CD4-positive, CD25-positive, alpha-beta regulatory T cell (primary cell): Measurements from ENCODE around the gene ATG4D. TPM values are rescaled to one million over a fixed set of nuclear protein-coding genes. Genes with fewer than 3 reads are reported as not detected.

Experiments
- ATAC-seq, 2 donors: fragments of 150-1000 bp; cut with Tn5 transposase; one replicate each; pipeline ENCODE4 v1.10.0; 2021; ENCODE audit warnings: low read depth in 2 of 2, moderate number of reproducible peaks in 2 of 2, moderate library complexity in 1 of 2
- DNase-seq, 3 donors: peaks; one replicate each; pipeline versions ENCODE4 v3.0.0 to v3.0.0-alpha.2; 2012 to 2022; ENCODE audit warnings: mixed read lengths in 1 of 3
- H3K27ac ChIP-seq: one replicate; pipeline ENCODE4 v1.7.0; 2013; ENCODE audit warnings: mild to moderate bottlenecking, low read length; ENCODE audit not compliant: insufficient read depth, poor library complexity, severe bottlenecking
- H3K27me3 ChIP-seq: one replicate; pipeline ENCODE4 v1.7.0; 2013; ENCODE audit warnings: low read length; ENCODE audit not compliant: control insufficient read depth, insufficient read depth
- H3K36me3 ChIP-seq: one replicate; pipeline ENCODE4 v1.7.0; 2013; ENCODE audit warnings: mild to moderate bottlenecking, low read length, moderate library complexity; ENCODE audit not compliant: control insufficient read depth, insufficient read depth
- H3K4me1 ChIP-seq: 2 replicates; pipeline ENCODE4 v1.7.0; 2013; ENCODE audit warnings: mild to moderate bottlenecking, low read length; ENCODE audit not compliant: insufficient read depth, control insufficient read depth, poor library complexity, severe bottlenecking
- H3K4me3 ChIP-seq: one replicate; pipeline ENCODE4 v1.7.0; 2013; ENCODE audit warnings: low read depth, mild to moderate bottlenecking, low read length, moderate library complexity
- H3K9me3 ChIP-seq, 2 experiments: 1 replicate in 1 of 2; 2 replicates in 1 of 2; pipeline ENCODE4 v1.7.0; 2013; ENCODE audit warnings: low read length in 2 of 2, mild to moderate bottlenecking in 1 of 2, moderate library complexity in 1 of 2; ENCODE audit not compliant: control insufficient read depth in 2 of 2
- H3K27ac Mint-ChIP-seq, 3 donors: one replicate each; pipeline ENCODE4 v1.8.0; 2020 to 2022; ENCODE audit warnings: mild to moderate bottlenecking in 3 of 3, mixed read lengths in 3 of 3, moderate library complexity in 2 of 3
- H3K27me3 Mint-ChIP-seq: one replicate; pipeline ENCODE4 v1.8.0; 2022; ENCODE audit warnings: mild to moderate bottlenecking, mixed read lengths
- H3K36me3 Mint-ChIP-seq: one replicate; pipeline ENCODE4 v1.8.0; 2020; ENCODE audit warnings: mixed read lengths
- H3K4me1 Mint-ChIP-seq, 4 donors: one replicate each; pipeline ENCODE4 v1.8.0; 2020 to 2022; ENCODE audit warnings: mixed read lengths in 4 of 4, mild to moderate bottlenecking in 1 of 4
- H3K4me3 Mint-ChIP-seq, 4 donors: one replicate each; pipeline ENCODE4 v1.8.0; 2020 to 2022; ENCODE audit warnings: mild to moderate bottlenecking in 4 of 4, mixed read lengths in 4 of 4, moderate library complexity in 3 of 4
- H3K9me3 Mint-ChIP-seq, 7 donors: one replicate each; pipeline ENCODE4 v1.8.0; 2020 to 2022; ENCODE audit warnings: mixed read lengths in 7 of 7, mild to moderate bottlenecking in 3 of 7, moderate library complexity in 2 of 7
- polyA plus RNA-seq, 4 donors: library from polyadenylated mRNA; unstranded; fragments of 300-500 nt; fragmentation: Illumina TruSeq; gene quantifications; one replicate each; pipeline ENCODE4 v1.2.3, GENCODE V29; 2021
- total RNA-seq: library from RNA; stranded (reverse); gene quantifications from one replicate; pipeline ENCODE4 v1.2.3, GENCODE V29; 2022

The ATG4D gene
- total and polyA plus RNA-seq, 5 donors from 2014 or later = 14.0 to 62.4 (median 15.0) TPM

GRCh38 chr19:10586396-10586795 lies 42.7 kb downstream of the ATG4D start:
- H3K27me3 ChIP-seq = peaks cover 5% of the 10 kb centered on the region
- no peaks in the 10 kb centered on the region for H3K36me3 ChIP-seq
- ATAC-seq (no peak), DNase-seq (no peak)
- H3K4me3 Mint-ChIP-seq = no peak overlapping the region
- H3K9me3 Mint-ChIP-seq = peaks cover 0 to 2% (median 0%) of the 10 kb centered on the region in 7 donors
- H3K9me3 ChIP-seq = no peaks in the 10 kb centered on the region
- no peak overlapping the region for H3K4me3 ChIP-seq
- peaks cover 10% of the 10 kb centered on the region for H3K27me3 Mint-ChIP-seq
- H3K36me3 Mint-ChIP-seq = no peaks in the 10 kb centered on the region
- no peak overlapping the region for H3K27ac Mint-ChIP-seq
- no peak overlapping the region for H3K27ac ChIP-seq
- H3K4me1 Mint-ChIP-seq = peaks cover 4 to 20% (median 9%) of the 10 kb centered on the region in 4 donors
- no peaks in the 10 kb centered on the region for H3K4me1 ChIP-seq

- Mint-ChIP-seq H3K4me3 (peak within 1 kb of the TSS in 1 of 4 donors; percentile 2), H3K27ac (peak within 1 kb of the TSS in 2 of 3 donors; percentile 2 to 49), H3K9me3 (peaks cover 0 to 2% (median 0%) of the 10 kb centered on the region in 7 donors), H3K36me3 (no peaks in the 10 kb centered on the region), H3K27me3 (peaks cover 10% of the 10 kb centered on the region), H3K4me1 (peaks cover 4 to 19% (median 9%) of the 10 kb centered on the region in 4 donors)
- Histone ChIP-seq H3K4me1 (no peaks in the 10 kb centered on the region), H3K27me3 (peaks cover 5% of the 10 kb centered on the region), H3K27ac (no peak within 1 kb of the TSS), H3K9me3 (no peaks in the 10 kb centered on the region), H3K4me3 (no peak within 1 kb of the TSS), H3K36me3 (no peaks in the 10 kb centered on the region)
- ATAC-seq = no peak
- DNase-seq = no peak
Measured at GRCh38 chr19:10587022-10587838, 43.5 kb downstream of the ATG4D start, which contains the start of gene AP1M2. Gene AP1M2, minus strand, starts transcription at chr19:10587312. Its CDS starts 81 bp downstream, at chr19:10587231.

- no peaks in the 10 kb centered on the region for H3K9me3 ChIP-seq
- H3K4me3 ChIP-seq = no peak overlapping the region
- Mint-ChIP-seq H3K36me3 (no peaks in the 10 kb centered on the region), H3K9me3 (peaks cover 0 to 2% (median 0%) of the 10 kb centered on the region in 7 donors), H3K4me3 (peak overlapping the region in 1 of 4 donors; percentile 2), H3K4me1 (peaks cover 4 to 19% (median 9%) of the 10 kb centered on the region in 4 donors), H3K27ac (peak overlapping the region in 1 of 3 donors; percentile 49), H3K27me3 (peaks cover 10% of the 10 kb centered on the region)
- ATAC-seq (no peak), DNase-seq (no peak)
- no peaks in the 10 kb centered on the region for H3K4me1 ChIP-seq
- no peaks in the 10 kb centered on the region for H3K36me3 ChIP-seq
- H3K27ac ChIP-seq = no peak overlapping the region
- H3K27me3 ChIP-seq = peaks cover 5% of the 10 kb centered on the region
Measured at GRCh38 chr19:10587839-10588150, 44.1 kb downstream of the ATG4D start.

GRCh38 chr19:10593148-10593547 lies 49.4 kb downstream of the ATG4D start:
- Mint-ChIP-seq H3K27me3 (peaks cover 5% of the 10 kb centered on the region), H3K27ac (no peak overlapping the region), H3K4me3 (no peak overlapping the region), H3K4me1 (peaks cover 0 to 21% (median 9%) of the 10 kb centered on the region in 4 donors), H3K9me3 (no peaks in the 10 kb centered on the region), H3K36me3 (no peaks in the 10 kb centered on the region)
- H3K27me3 ChIP-seq = no peaks in the 10 kb centered on the region
- no peaks in the 10 kb centered on the region for H3K9me3 ChIP-seq
- H3K27ac ChIP-seq = no peak overlapping the region
- ATAC-seq = no peak
- no peak overlapping the region for H3K4me3 ChIP-seq
- H3K36me3 ChIP-seq = no peaks in the 10 kb centered on the region
- no peak for DNase-seq
- peaks cover 18% of the 10 kb centered on the region for H3K4me1 ChIP-seq

- H3K9me3 Mint-ChIP-seq = no peaks in the 10 kb centered on the region
- ATAC-seq (no peak), DNase-seq (no peak)
- peak overlapping the region in 1 of 4 donors; percentile 63 for H3K4me3 Mint-ChIP-seq
- H3K4me1 Mint-ChIP-seq = peaks cover 0 to 21% (median 9%) of the 10 kb centered on the region in 4 donors
- no peaks in the 10 kb centered on the region for H3K9me3 ChIP-seq
- no peaks in the 10 kb centered on the region for H3K27me3 ChIP-seq
- peaks cover 18% of the 10 kb centered on the region for H3K4me1 ChIP-seq
- H3K27ac ChIP-seq = no peak overlapping the region
- no peak overlapping the region for H3K4me3 ChIP-seq
- no peaks in the 10 kb centered on the region for H3K36me3 Mint-ChIP-seq
- peaks cover 9% of the 10 kb centered on the region for H3K27me3 Mint-ChIP-seq
- H3K36me3 ChIP-seq = no peaks in the 10 kb centered on the region
- H3K27ac Mint-ChIP-seq = peak overlapping the region in 1 of 3 donors; percentile 80
Measured at GRCh38 chr19:10593820-10594637, 50.3 kb downstream of the ATG4D start.

- Histone ChIP-seq H3K27me3 (peaks cover 2% of the 10 kb centered on the region), H3K36me3 (no peaks in the 10 kb centered on the region), H3K4me3 (no peak overlapping the region), H3K4me1 (peaks cover 44% of the 10 kb centered on the region), H3K9me3 (no peaks in the 10 kb centered on the region), H3K27ac (no peak overlapping the region)
- peaks cover 6 to 45% (median 29%) of the 10 kb centered on the region in 4 donors for H3K4me1 Mint-ChIP-seq
- no peak for DNase-seq
- peak overlapping the region; percentile 59 to 83 (median 70) for H3K4me3 Mint-ChIP-seq
- H3K27me3 Mint-ChIP-seq = peaks cover 17% of the 10 kb centered on the region
- H3K9me3 Mint-ChIP-seq = peaks cover 0 to 2% (median 0%) of the 10 kb centered on the region in 7 donors
- ATAC-seq = no peak
- H3K27ac Mint-ChIP-seq = no peak overlapping the region
- peaks cover 8% of the 10 kb centered on the region for H3K36me3 Mint-ChIP-seq
Measured at GRCh38 chr19:10600149-10600548, 56.4 kb downstream of the ATG4D start.

GRCh38 chr19:10601999-10602329 lies 58.3 kb downstream of the ATG4D start:
- H3K27me3 ChIP-seq = peaks cover 2% of the 10 kb centered on the region
- no peak overlapping the region for H3K4me3 ChIP-seq
- H3K27me3 Mint-ChIP-seq = peaks cover 17% of the 10 kb centered on the region
- H3K4me1 ChIP-seq = peaks cover 42% of the 10 kb centered on the region
- peak overlapping the region; percentile 59 to 83 (median 77) for H3K4me3 Mint-ChIP-seq
- H3K27ac ChIP-seq = no peak overlapping the region
- no peaks in the 10 kb centered on the region for H3K36me3 ChIP-seq
- peaks cover 8% of the 10 kb centered on the region for H3K36me3 Mint-ChIP-seq
- H3K9me3 Mint-ChIP-seq = peaks cover 0 to 2% (median 0%) of the 10 kb centered on the region in 7 donors
- DNase-seq = no peak
- no peak for ATAC-seq
- H3K9me3 ChIP-seq = no peaks in the 10 kb centered on the region
- peak overlapping the region; percentile 54 to 93 (median 83) for H3K27ac Mint-ChIP-seq
- H3K4me1 Mint-ChIP-seq = peaks cover 0 to 46% (median 27%) of the 10 kb centered on the region in 4 donors
